Measurements from ENCODE around the gene ACLY.

DNA sequence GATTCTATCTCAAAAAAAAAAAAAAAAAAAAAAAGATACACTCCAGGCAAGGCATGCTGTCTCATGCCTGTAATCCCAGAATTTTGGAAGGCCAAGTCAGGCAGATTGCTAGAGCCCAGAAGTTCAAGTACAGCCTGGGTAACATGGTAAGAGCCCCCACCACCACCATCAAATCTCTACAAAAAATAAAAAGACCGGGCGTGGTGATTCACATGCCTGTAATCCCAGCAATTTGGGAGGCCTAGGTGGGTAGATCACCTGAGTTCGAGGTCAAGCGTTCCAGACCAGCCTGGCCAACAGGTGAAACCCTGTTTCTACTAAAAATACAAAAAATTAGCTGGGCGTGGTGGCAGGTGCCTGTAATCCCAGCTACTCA, 1.8 kb upstream of the ACLY start:
- TF ChIP-seq GATA3 (IDR thresholded peaks at IDR 0.05; ENCODE audit: low read depth, low read length) (no peak), GATA2 (IDR thresholded peaks at IDR 0.05; ENCODE audit: low read depth, low read length) (no peak)

Data from SH-SY5Y (cell line).